Astrocyte (in vitro differentiated cells and primary cell): Measurements from ENCODE around the gene MEF2B. TPM values are rescaled to one million over a fixed set of nuclear protein-coding genes. Genes with fewer than 3 reads are reported as not detected.

Experiments
- DNase-seq: peaks from one replicate; pipeline ENCODE4 v3.0.0-alpha.2; 2010; ENCODE audit warnings: low read depth
- FAIRE-seq: peaks from 2 replicates; lab custom pipeline; 2011; peaks lifted over from hg19 to GRCh38; lab: Jason Lieb, UNC
- H2AFZ ChIP-seq: 2 replicates; pipeline ENCODE4 v1.6.0; 2012; ENCODE audit warnings: low read depth, low read length, inconsistent platforms
- H3K27ac ChIP-seq: 2 replicates; pipeline ENCODE4 v1.5.1; 2011; ENCODE audit warnings: low read depth, low read length, inconsistent platforms
- H3K27me3 ChIP-seq: 2 replicates; pipeline ENCODE4 v1.6.0; 2011; ENCODE audit warnings: low read length, inconsistent platforms; ENCODE audit not compliant: insufficient read depth
- H3K36me3 ChIP-seq: 2 replicates; pipeline ENCODE4 v1.5.1; 2011; ENCODE audit warnings: low read length, inconsistent platforms; ENCODE audit not compliant: insufficient read depth
- H3K4me1 ChIP-seq: 2 replicates; pipeline ENCODE4 v1.5.1; 2011; ENCODE audit warnings: low read length, inconsistent platforms; ENCODE audit not compliant: insufficient read depth
- H3K4me2 ChIP-seq: 2 replicates; pipeline ENCODE4 v1.6.0; 2012; ENCODE audit warnings: low read length, inconsistent platforms
- H3K4me3 ChIP-seq: 2 replicates; pipeline ENCODE4 v1.5.1; 2011; ENCODE audit warnings: low read depth, mild to moderate bottlenecking, low read length, inconsistent platforms; ENCODE audit not compliant: insufficient read depth
- H3K79me2 ChIP-seq: 2 replicates; pipeline ENCODE4 v1.6.0; 2012; ENCODE audit warnings: mild to moderate bottlenecking, low read length, inconsistent platforms; ENCODE audit not compliant: insufficient read depth
- H3K9ac ChIP-seq: 2 replicates; pipeline ENCODE4 v1.6.0; 2012; ENCODE audit warnings: mild to moderate bottlenecking, low read length, inconsistent platforms
- H3K9me3 ChIP-seq: 2 replicates; pipeline ENCODE4 v1.5.1; 2012; ENCODE audit warnings: low read depth, mild to moderate bottlenecking, low read length, inconsistent platforms; ENCODE audit not compliant: insufficient read depth
- H4K20me1 ChIP-seq: 2 replicates; pipeline ENCODE4 v1.6.0; 2012; ENCODE audit warnings: low read length, inconsistent platforms; ENCODE audit not compliant: insufficient read depth
- H3K27ac Mint-ChIP-seq: one replicate; pipeline ENCODE4 v1.8.0; 2021; ENCODE audit warnings: mild to moderate bottlenecking, mixed read lengths; ENCODE audit not compliant: unreplicated experiment
- H3K27me3 Mint-ChIP-seq: one replicate; pipeline ENCODE4 v1.8.0; 2021; ENCODE audit warnings: low read depth, mixed read lengths; ENCODE audit not compliant: unreplicated experiment
- H3K36me3 Mint-ChIP-seq: one replicate; pipeline ENCODE4 v1.8.0; 2021; ENCODE audit warnings: low read depth, mixed read lengths; ENCODE audit not compliant: unreplicated experiment
- H3K4me1 Mint-ChIP-seq: one replicate; pipeline ENCODE4 v1.8.0; 2021; ENCODE audit warnings: low read depth, mixed read lengths; ENCODE audit not compliant: unreplicated experiment
- H3K4me3 Mint-ChIP-seq: one replicate; pipeline ENCODE4 v1.8.0; 2021; ENCODE audit warnings: mild to moderate bottlenecking, moderate library complexity, mixed read lengths; ENCODE audit not compliant: unreplicated experiment
- H3K9me3 Mint-ChIP-seq: one replicate; pipeline ENCODE4 v1.8.0; 2021; ENCODE audit warnings: mild to moderate bottlenecking, mixed read lengths; ENCODE audit not compliant: unreplicated experiment
- EZH2 ChIP-seq: IDR thresholded peaks from 2 replicates; pipeline ENCODE4 v1.6.1; 2012; ENCODE audit warnings: mild to moderate bottlenecking, low read length, inconsistent platforms; ENCODE audit not compliant: insufficient read depth
- total RNA-seq: library from RNA; stranded (reverse); gene quantifications from 2 replicates; pipeline ENCODE4 v1.2.1, GENCODE V29; 2021
- TF ChIP-seq, protein P1 (sequence below): IDR thresholded peaks from 2 replicates; pipeline ENCODE4 v1.5.1; 2011; ENCODE audit warnings: low read depth, mild to moderate bottlenecking, inconsistent platforms, low read length, moderate library complexity; ENCODE audit not compliant: insufficient read depth

Gene MEF2B
- total RNA-seq, 1 donor from 2014 or later: 1.7 TPM

DNA sequence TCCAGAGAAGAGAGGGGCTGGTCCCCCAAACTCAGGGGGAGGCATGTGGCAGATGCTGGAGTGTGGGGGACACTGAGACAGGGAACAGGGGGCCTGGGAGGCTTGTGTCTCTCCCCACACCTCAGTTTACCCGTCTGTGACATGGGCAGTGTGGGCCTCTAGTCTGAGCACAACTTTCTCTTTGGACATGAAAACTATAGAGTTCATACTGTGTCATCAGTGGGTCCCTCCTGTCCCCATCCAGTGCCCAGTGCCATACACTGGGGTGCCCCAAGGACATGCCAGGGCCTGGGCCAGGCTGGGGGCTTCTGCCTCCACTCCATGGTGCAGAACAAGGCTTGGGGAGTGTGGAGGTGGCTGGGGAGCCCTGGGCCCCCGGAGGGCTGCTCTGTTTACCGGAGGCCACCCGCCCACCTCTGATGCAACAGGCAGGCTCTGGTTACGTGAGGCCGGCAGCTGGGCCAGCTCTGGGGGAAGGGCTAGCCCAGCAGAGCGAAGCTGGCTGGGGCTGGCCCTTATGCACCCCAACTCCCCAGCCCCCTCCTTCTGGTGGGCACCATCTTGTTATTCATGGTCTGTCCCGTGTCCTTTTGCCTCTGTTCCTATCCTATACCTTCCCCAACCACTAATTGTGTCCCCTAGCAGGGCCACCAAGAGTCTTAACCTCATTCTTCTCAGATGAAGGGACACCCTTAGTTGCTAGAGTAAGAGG lies 1.9 kb upstream of the MEF2B start:
- no peak for FAIRE-seq
- peaks cover 25% of the 10 kb centered on the region for H4K20me1 ChIP-seq
- Mint-ChIP-seq H3K4me3 (no peak overlapping the region), H3K4me1 (peaks cover 5% of the 10 kb centered on the region), H3K27ac (peak overlapping the region; percentile 72), H3K36me3 (peaks cover 3% of the 10 kb centered on the region), H3K27me3 (peaks cover 20% of the 10 kb centered on the region), H3K9me3 (no peaks in the 10 kb centered on the region)
- no peak overlapping the region for H3K4me2 ChIP-seq
- no peak overlapping the region for H3K27ac ChIP-seq
- H3K4me1 ChIP-seq: peaks cover 7% of the 10 kb centered on the region
- no peaks in the 10 kb centered on the region for H3K36me3 ChIP-seq
- no peaks in the 10 kb centered on the region for H3K27me3 ChIP-seq
- no peak overlapping the region for H3K4me3 ChIP-seq
- H3K79me2 ChIP-seq: no peaks in the 10 kb centered on the region
- no peak for TF ChIP-seq EZH2
- TF ChIP-seq, protein P1, sequence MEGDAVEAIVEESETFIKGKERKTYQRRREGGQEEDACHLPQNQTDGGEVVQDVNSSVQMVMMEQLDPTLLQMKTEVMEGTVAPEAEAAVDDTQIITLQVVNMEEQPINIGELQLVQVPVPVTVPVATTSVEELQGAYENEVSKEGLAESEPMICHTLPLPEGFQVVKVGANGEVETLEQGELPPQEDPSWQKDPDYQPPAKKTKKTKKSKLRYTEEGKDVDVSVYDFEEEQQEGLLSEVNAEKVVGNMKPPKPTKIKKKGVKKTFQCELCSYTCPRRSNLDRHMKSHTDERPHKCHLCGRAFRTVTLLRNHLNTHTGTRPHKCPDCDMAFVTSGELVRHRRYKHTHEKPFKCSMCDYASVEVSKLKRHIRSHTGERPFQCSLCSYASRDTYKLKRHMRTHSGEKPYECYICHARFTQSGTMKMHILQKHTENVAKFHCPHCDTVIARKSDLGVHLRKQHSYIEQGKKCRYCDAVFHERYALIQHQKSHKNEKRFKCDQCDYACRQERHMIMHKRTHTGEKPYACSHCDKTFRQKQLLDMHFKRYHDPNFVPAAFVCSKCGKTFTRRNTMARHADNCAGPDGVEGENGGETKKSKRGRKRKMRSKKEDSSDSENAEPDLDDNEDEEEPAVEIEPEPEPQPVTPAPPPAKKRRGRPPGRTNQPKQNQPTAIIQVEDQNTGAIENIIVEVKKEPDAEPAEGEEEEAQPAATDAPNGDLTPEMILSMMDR: no peak
- H2AFZ ChIP-seq: no peak overlapping the region
- DNase-seq: no peak
- H3K9me3 ChIP-seq: no peaks in the 10 kb centered on the region
- H3K9ac ChIP-seq: no peak overlapping the region

DNA sequence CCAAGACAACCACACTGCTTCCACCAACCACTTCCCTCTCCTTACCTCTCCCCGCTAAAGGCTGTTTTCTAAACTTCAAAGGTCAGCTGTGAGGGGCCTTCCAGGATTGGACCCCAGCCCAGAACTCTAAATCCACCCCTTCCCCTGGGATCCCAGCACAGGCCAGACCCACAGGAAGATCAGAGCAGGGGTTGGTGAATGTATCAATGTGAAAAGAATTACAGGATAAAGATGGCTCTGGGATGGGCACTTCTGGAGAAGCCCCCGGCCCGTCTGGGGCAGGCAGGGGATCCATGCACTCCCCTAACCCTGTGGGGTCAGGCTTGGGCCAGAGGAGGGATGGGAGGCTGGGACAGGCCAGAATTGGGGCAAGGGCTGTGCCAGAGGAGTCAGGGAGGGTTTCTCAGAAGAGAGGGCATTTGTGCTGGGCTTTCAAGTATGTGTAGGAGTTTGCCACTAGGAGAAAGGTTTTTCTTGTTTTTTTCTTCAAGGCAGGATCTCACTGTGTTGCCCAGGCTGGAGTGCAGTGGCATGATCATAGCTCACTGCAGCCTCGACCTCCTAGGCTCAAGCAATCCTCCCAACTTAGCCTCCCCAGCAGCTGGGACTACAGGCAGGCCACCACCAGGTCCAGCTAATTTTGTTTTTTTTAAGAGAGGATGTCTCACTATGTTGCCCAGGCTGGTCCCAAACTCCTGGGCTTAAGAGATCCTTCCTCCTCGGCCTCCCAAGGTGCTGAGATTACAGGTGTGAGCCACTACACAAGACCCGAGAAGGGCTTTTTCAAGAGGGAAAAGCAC lies 1.0 kb upstream of the MEF2B start:
- Mint-ChIP-seq H3K36me3 (no peaks in the 10 kb centered on the region), H3K27ac (peak overlapping the region; percentile 69), H3K4me1 (peaks cover 5% of the 10 kb centered on the region), H3K27me3 (peaks cover 20% of the 10 kb centered on the region), H3K4me3 (peak overlapping the region; percentile 64), H3K9me3 (no peaks in the 10 kb centered on the region)
- H3K27ac ChIP-seq: no peak overlapping the region
- DNase-seq (no peak), FAIRE-seq (no peak)
- H3K4me1 ChIP-seq: peaks cover 7% of the 10 kb centered on the region
- TF ChIP-seq, protein P1: no peak
- no peak for TF ChIP-seq EZH2
- H3K4me2 ChIP-seq: no peak overlapping the region
- H3K27me3 ChIP-seq: no peaks in the 10 kb centered on the region
- H3K4me3 ChIP-seq: no peak overlapping the region
- no peaks in the 10 kb centered on the region for H3K36me3 ChIP-seq
- no peak overlapping the region for H2AFZ ChIP-seq
- H3K9ac ChIP-seq: no peak overlapping the region
- H4K20me1 ChIP-seq: peaks cover 21% of the 10 kb centered on the region
- H3K79me2 ChIP-seq: no peaks in the 10 kb centered on the region
- H3K9me3 ChIP-seq: no peaks in the 10 kb centered on the region
